ENCODE results near the gene CLDND2.

Gene CLDND2

DNA sequence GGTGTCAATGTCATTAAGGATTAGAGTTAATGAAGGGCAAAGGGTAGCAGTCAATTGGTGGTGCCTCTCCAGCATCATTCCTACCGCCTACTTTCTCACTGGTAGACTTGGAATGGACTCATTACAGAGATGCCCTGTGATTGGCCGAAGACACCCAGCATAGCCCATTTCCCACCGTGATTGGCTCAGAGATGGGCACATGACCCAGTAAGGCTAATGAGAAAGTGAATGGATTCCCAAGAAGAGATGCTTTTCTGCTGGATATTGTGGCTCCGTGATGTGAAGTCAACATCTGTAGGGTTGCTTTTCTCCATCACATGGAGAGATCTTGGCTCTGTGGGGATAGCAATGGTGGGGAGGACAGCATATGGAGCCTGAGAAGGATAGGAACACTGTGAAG is 38.4 kb downstream of the CLDND2 start:
- TF ChIP-seq, protein P1, sequence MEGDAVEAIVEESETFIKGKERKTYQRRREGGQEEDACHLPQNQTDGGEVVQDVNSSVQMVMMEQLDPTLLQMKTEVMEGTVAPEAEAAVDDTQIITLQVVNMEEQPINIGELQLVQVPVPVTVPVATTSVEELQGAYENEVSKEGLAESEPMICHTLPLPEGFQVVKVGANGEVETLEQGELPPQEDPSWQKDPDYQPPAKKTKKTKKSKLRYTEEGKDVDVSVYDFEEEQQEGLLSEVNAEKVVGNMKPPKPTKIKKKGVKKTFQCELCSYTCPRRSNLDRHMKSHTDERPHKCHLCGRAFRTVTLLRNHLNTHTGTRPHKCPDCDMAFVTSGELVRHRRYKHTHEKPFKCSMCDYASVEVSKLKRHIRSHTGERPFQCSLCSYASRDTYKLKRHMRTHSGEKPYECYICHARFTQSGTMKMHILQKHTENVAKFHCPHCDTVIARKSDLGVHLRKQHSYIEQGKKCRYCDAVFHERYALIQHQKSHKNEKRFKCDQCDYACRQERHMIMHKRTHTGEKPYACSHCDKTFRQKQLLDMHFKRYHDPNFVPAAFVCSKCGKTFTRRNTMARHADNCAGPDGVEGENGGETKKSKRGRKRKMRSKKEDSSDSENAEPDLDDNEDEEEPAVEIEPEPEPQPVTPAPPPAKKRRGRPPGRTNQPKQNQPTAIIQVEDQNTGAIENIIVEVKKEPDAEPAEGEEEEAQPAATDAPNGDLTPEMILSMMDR (IDR thresholded peaks at IDR 0.05; ENCODE audit: low read depth, low read length, missing control alignments): no peak
- DNase-seq (ENCODE audit: extremely low read depth, low read depth): no peak
- no peak overlapping the region for H3K4me3 ChIP-seq (replicated peaks; ENCODE audit: low read depth, low read length)

DNA sequence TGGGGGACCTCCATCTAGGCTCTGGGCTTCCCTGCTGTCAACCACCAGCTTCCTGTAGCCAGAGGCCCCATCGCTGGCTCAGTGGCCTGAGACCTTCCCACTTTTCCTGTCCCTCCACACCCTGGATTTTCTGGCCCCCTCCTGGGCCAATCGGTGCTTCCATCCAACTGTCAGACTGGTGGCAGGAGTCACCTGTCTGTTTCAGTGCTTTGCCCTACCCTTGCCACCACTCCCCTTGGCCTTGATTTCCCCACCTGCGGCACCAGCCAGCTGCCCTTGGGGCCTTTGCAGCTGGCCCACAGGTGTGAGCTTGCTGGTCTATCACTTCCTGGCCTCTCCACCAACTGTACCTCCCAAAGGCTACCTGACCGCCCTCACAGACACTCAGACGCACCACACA is 39.4 kb downstream of the CLDND2 start:
- TF ChIP-seq, protein P1 (IDR thresholded peaks at IDR 0.05; ENCODE audit: low read depth, low read length, missing control alignments): no peak
- DNase-seq (ENCODE audit: extremely low read depth, low read depth): no peak
- no peak overlapping the region for H3K4me3 ChIP-seq (replicated peaks; ENCODE audit: low read depth, low read length)

DNA sequence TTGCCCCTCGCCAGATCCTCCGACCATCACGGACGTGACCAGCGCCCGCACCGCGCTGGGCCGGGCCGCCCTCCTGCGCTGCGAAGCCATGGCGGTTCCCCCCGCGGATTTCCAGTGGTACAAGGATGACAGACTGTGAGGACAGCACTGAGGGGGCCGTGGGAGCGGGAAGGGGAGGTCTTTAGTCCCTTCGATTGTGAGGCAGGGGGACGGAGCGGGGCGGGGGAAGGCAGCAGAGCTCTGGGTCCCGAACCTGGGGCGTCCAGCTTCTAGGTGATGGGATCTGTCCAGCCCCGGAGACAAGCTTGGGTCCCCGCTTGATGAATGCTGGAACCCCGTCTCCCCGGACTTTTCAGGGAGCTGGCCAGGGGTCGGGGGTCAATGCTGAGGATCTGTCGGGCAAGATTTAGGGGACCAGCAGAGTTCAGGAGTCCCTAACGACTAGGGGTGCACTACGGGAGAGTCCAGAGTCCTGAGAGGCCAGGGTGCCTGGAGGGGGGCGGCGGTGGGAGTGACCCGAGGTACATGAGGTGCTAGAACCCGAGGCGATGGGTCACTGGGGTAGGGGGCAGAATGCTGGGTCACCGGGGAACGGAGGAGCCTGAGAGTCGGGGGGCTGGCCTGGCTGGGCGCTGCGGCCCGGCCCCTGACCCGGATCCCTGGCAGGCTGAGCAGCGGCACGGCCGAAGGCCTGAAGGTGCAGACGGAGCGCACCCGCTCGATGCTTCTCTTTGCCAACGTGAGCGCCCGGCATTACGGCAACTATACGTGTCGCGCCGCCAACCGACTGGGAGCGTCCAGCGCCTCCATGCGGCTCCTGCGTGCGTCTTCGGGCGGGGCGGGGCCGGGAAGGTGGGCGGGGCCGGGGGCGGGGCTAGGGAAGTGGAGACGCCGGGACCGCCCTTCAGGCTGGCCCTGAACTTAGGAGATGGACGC is 41.5 kb downstream of the CLDND2 start:
- TF ChIP-seq, protein P1 (IDR thresholded peaks at IDR 0.05; ENCODE audit: low read depth, low read length, missing control alignments): no peak
- DNase-seq (ENCODE audit: extremely low read depth, low read depth): no peak
- no peak overlapping the region for H3K4me3 ChIP-seq (replicated peaks; ENCODE audit: low read depth, low read length)

DNA sequence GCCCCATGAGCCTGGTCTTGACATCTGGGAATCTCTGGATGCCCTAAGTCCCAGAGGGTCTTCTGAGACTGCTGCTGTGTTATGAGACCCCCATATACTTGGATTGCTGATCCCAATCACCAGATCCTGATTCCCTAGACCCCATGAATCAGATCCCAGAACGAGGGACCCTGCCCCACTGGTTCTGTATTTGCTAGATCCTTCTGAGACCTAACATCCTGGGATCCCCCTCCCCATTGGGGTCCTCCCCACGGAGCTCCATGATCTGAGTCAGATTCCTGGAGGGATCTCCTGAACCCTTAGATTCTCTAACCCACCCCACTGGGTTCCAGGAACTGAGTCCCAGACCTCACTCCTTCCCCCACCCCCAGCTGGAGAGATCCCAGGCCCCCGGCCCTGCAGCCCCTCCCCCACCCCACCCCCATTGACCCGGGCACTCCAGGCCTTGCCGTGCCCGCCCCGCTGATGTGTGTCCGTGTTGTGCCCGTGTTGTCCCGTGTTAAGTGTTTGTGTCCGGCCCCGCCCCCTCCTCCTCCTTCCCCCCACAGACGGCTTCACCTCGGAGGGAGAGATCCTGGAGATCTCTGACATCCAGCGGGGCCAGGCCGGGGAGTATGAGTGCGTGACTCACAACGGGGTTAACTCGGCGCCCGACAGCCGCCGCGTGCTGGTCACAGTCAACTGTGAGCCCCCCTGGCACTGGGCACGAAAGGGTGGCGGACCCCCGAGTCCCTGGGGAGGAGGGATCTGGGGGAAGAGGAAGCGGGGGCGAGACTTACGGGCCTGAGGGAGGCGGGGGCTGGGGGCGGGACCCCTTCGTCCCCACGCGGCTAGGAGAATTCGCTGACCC is 42.4 kb downstream of the CLDND2 start:
- DNase-seq (ENCODE audit: extremely low read depth, low read depth): no peak
- H3K4me3 ChIP-seq (replicated peaks; ENCODE audit: low read depth, low read length): no peak overlapping the region
- TF ChIP-seq, protein P1 (IDR thresholded peaks at IDR 0.05; ENCODE audit: low read depth, low read length, missing control alignments): no peak

DNA sequence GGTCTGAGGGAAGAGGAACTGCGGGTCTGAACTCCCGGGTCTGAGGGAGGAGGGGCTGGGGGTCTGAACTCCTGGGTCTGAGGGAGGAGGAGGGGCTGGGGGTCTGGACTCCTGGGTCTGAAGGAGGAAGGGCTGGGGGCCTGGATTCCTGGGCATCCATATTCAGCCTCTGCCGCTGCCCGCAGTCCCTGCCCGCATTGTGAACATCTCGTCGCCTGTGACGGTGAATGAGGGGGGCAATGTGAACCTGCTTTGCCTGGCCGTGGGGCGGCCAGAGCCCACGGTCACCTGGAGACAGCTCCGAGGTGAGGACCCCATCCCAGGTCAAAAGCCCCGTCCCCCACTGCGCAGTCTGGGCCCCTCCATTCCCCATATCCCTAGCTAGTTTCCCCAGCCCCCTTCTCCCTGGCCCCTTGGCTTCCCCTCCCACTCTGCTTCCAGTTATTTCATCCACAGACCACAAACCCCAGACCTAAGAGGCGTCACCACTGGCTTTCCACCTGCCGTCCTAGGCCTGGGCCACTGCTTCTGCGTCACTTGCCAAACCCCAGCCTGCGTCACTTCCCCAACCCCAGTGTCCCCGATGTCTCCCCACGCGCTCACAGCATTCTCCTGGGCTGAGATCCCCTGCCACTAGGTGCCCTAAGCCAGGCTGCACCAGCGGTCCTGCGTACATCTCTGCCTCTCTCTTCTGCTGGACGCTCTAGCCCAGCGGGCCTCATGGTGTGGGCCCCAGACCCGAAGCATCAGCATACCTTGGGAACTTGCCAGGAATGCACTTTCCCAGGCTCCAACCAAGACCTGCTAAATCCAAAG is 43.4 kb downstream of the CLDND2 start:
- no peak overlapping the region for H3K4me3 ChIP-seq (replicated peaks; ENCODE audit: low read depth, low read length)
- DNase-seq (ENCODE audit: extremely low read depth, low read depth): no peak
- TF ChIP-seq, protein P1 (IDR thresholded peaks at IDR 0.05; ENCODE audit: low read depth, low read length, missing control alignments): no peak

DNA sequence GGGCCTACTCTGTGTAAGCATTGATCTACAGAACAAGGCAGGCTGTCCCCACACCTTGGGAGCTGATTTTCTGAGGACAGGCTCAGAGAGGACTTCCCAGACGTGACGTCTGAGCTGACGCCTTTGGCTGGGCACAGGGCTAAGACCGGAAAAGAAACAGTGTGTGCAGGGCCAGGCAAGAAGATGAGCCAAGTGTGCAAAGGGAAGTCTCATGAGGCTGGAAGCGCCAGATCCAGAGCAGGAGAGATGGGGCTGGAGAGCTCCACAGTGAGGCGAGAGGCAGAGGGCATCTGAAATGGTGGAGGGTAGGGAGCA is 44.7 kb downstream of the CLDND2 start:
- DNase-seq (ENCODE audit: extremely low read depth, low read depth): no peak
- no peak overlapping the region for H3K4me3 ChIP-seq (replicated peaks; ENCODE audit: low read depth, low read length)
- TF ChIP-seq, protein P1 (IDR thresholded peaks at IDR 0.05; ENCODE audit: low read depth, low read length, missing control alignments): no peak
